GM18519 (cell line): Measurements from ENCODE around the gene CRKL.
"Not testable (repeated sequence)": the region's sequence is repeated elsewhere in the genome, so short reads cannot be mapped to it uniquely, and the experiment has no call there.

Experiments
- ATAC-seq: cut with Tn5 transposase; IDR thresholded peaks from one replicate; pipeline ENCODE4 v1.9.1; 2021; ENCODE audit warnings: mild to moderate bottlenecking, moderate library complexity; ENCODE audit not compliant: unreplicated experiment, low FRiP score

The CRKL gene

GRCh38 chr22:20931126-20931654, 14.0 kb downstream of the CRKL start:
- no peak for ATAC-seq

GRCh38 chr22:20933910-20934309, 16.7 kb downstream of the CRKL start:
- no peak for ATAC-seq

GRCh38 chr22:20935049-20935448, 17.8 kb downstream of the CRKL start:
- ATAC-seq: not testable (repeated sequence)

GRCh38 chr22:20935780-20936539, 18.8 kb downstream of the CRKL start:
- not testable (repeated sequence) for ATAC-seq

GRCh38 chr22:20937031-20937793, 20.0 kb downstream of the CRKL start:
- ATAC-seq: no peak

GRCh38 chr22:20937794-20938671, 20.8 kb downstream of the CRKL start:
- no peak for ATAC-seq

- not testable (repeated sequence) for ATAC-seq
Observed at GRCh38 chr22:20939457-20940185, 22.4 kb downstream of the CRKL start.

- no peak for ATAC-seq
Observed at GRCh38 chr22:20940186-20940651, 23.0 kb downstream of the CRKL start.

- ATAC-seq: no peak
Observed at GRCh38 chr22:20940904-20941385, 23.7 kb downstream of the CRKL start.

- not testable (repeated sequence) for ATAC-seq
Observed at GRCh38 chr22:20942203-20942902, 25.1 kb downstream of the CRKL start.

- no peak for ATAC-seq
Observed at GRCh38 chr22:20943104-20943933, 26.1 kb downstream of the CRKL start.

GRCh38 chr22:20944042-20944441, 26.8 kb downstream of the CRKL start:
- ATAC-seq: no peak

GRCh38 chr22:20945578-20945934, 28.3 kb downstream of the CRKL start:
- ATAC-seq: no peak

GRCh38 chr22:20946080-20946986, 29.1 kb downstream of the CRKL start:
- no peak for ATAC-seq

- no peak for ATAC-seq
Observed at GRCh38 chr22:20946991-20947390, 29.8 kb downstream of the CRKL start.

- no peak for ATAC-seq
Observed at GRCh38 chr22:20948450-20948849, 31.2 kb downstream of the CRKL start.

GRCh38 chr22:20948989-20949388, 31.8 kb downstream of the CRKL start:
- no peak for ATAC-seq
